ENCODE data around the gene WRAP53.

The WRAP53 gene

GRCh38 chr17:7732981-7733539, 44.8 kb downstream of the WRAP53 start:
- no peaks in the 10 kb centered on the region for H3K9me3 ChIP-seq (ENCODE audit: insufficient read depth, low read length)
- no peaks in the 10 kb centered on the region for H3K79me2 ChIP-seq (ENCODE audit: insufficient read depth, low read length)
- H3K27ac ChIP-seq (ENCODE audit: low read depth, low read length), result no peak overlapping the region
- H4K20me1 ChIP-seq (ENCODE audit: low read depth, low read length), result no peaks in the 10 kb centered on the region
- no peak overlapping the region for H3K4me3 ChIP-seq (ENCODE audit: insufficient read depth, low read length, poor library complexity, severe bottlenecking)
- no peaks in the 10 kb centered on the region for H3K27me3 ChIP-seq (ENCODE audit: low read length)
- no peak overlapping the region for H3K9ac ChIP-seq (ENCODE audit: low read length)
- no peaks in the 10 kb centered on the region for H3K36me3 ChIP-seq (ENCODE audit: low read length)
- H2AFZ ChIP-seq (ENCODE audit: low read depth, low read length, severe bottlenecking), result no peak overlapping the region
- no peaks in the 10 kb centered on the region for H3F3A ChIP-seq (ENCODE audit: insufficient read depth)
- TF ChIP-seq EZH2phosphoT487 (conservative IDR thresholded peaks at IDR 0.05; ENCODE audit: low read length) (no peak), CTCF (IDR thresholded peaks at IDR 0.05; ENCODE audit: insufficient read depth, low read length, poor library complexity, severe bottlenecking) (no peak)
- H3K9me2 ChIP-seq (replicated peaks; ENCODE audit: insufficient read depth, low read length), result no peaks in the 10 kb centered on the region
- H3K4me2 ChIP-seq (ENCODE audit: low read depth, low read length, poor library complexity, severe bottlenecking), result no peak overlapping the region

- Histone ChIP-seq H3K9ac (ENCODE audit: low read length) (no peak overlapping the region), H3K79me2 (ENCODE audit: insufficient read depth, low read length) (no peaks in the 10 kb centered on the region), H2AFZ (ENCODE audit: low read depth, low read length, severe bottlenecking) (no peak overlapping the region), H3K4me3 (ENCODE audit: insufficient read depth, low read length, poor library complexity, severe bottlenecking) (no peak overlapping the region), H3K9me3 (ENCODE audit: insufficient read depth, low read length) (no peaks in the 10 kb centered on the region), H3K27me3 (ENCODE audit: low read length) (no peaks in the 10 kb centered on the region), H3K27ac (ENCODE audit: low read depth, low read length) (no peak overlapping the region), H3K4me2 (ENCODE audit: low read depth, low read length, poor library complexity, severe bottlenecking) (no peak overlapping the region), H3K9me2 (replicated peaks; ENCODE audit: insufficient read depth, low read length) (no peaks in the 10 kb centered on the region), H3K36me3 (ENCODE audit: low read length) (no peaks in the 10 kb centered on the region), H4K20me1 (ENCODE audit: low read depth, low read length) (no peaks in the 10 kb centered on the region), H3F3A (ENCODE audit: insufficient read depth) (no peaks in the 10 kb centered on the region)
- TF ChIP-seq EZH2phosphoT487 (conservative IDR thresholded peaks at IDR 0.05; ENCODE audit: low read length) (no peak), CTCF (IDR thresholded peaks at IDR 0.05; ENCODE audit: insufficient read depth, low read length, poor library complexity, severe bottlenecking) (no peak)
These were observed 49.3 kb downstream of the WRAP53 start for GRCh38 chr17:7737601-7738000.

GRCh38 chr17:7739746-7740145, 51.5 kb downstream of the WRAP53 start:
- Histone ChIP-seq H3K79me2 (ENCODE audit: insufficient read depth, low read length) (no peaks in the 10 kb centered on the region), H3K9me3 (ENCODE audit: insufficient read depth, low read length) (no peaks in the 10 kb centered on the region), H3K9me2 (replicated peaks; ENCODE audit: insufficient read depth, low read length) (no peaks in the 10 kb centered on the region), H4K20me1 (ENCODE audit: low read depth, low read length) (no peaks in the 10 kb centered on the region), H3K36me3 (ENCODE audit: low read length) (no peaks in the 10 kb centered on the region), H3K27me3 (ENCODE audit: low read length) (no peaks in the 10 kb centered on the region), H2AFZ (ENCODE audit: low read depth, low read length, severe bottlenecking) (no peak overlapping the region), H3K4me2 (ENCODE audit: low read depth, low read length, poor library complexity, severe bottlenecking) (no peak overlapping the region), H3F3A (ENCODE audit: insufficient read depth) (no peaks in the 10 kb centered on the region), H3K9ac (ENCODE audit: low read length) (no peak overlapping the region), H3K27ac (ENCODE audit: low read depth, low read length) (no peak overlapping the region), H3K4me3 (ENCODE audit: insufficient read depth, low read length, poor library complexity, severe bottlenecking) (no peak overlapping the region)
- TF ChIP-seq EZH2phosphoT487 (conservative IDR thresholded peaks at IDR 0.05; ENCODE audit: low read length) (no peak), CTCF (IDR thresholded peaks at IDR 0.05; ENCODE audit: insufficient read depth, low read length, poor library complexity, severe bottlenecking) (no peak)
